Stimulated activated CD8-positive, alpha-beta memory T cell treated with anti-CD3 and anti-CD28 coated beads, Interleukin-15, amount 100 ng/mL, for 48 hours (primary cell): ENCODE results near the gene DVL1.

Experiments used
- DNase-seq, 2 donors: peaks; one replicate each; pipeline ENCODE4 v3.0.0-alpha.2; 2020; ENCODE audit warnings: low read depth in 2 of 2

Gene DVL1

DNA sequence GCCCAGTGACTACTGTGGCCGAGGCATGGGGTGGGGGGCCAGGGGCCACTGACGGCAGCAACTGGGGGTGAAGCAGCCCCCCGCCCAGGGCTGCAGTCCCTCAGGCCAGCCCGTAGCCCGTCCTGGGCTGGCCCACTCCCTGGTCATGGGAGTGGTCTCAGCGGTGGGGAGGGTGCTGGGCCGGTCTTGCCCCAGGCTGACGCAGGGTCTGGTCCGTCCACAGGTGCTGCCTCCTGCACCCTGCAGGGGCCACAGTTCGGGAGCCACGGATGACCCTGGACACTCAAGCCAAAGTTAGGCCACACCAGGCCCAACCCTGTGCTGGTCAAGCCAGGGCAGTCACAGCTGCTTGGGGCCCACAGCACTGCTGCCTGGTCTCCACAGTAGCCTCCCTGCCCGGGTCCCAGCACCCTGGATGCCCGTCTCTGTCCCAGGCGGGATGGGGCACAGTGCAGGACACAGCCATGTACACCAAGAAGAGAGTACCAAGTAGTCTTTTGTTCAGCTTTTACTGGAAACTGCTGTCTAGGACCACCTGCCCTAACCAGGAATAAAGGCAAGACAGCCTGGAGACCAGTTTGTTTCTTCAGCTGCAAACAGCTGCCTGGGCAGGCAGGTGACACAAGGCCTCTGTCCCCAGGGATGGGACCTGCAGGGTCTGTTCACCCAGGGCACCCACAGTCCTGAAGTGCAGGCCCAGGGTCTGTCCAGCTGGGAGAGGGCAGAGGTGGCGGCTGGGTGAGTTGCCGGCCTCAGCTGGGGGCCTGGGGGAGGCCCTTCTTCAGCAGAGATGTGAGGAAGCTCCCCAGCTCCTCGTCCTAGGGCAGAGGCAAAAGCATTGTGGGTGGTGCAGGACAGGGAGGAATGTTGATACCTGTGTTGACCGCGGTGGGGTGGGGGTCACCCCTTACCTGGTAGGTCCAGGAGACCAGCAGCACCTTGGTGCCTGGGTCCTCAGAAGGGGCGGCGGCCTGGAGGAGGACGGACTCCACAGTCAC, 37.8 kb downstream of the DVL1 start:
- no peak for DNase-seq

DNA sequence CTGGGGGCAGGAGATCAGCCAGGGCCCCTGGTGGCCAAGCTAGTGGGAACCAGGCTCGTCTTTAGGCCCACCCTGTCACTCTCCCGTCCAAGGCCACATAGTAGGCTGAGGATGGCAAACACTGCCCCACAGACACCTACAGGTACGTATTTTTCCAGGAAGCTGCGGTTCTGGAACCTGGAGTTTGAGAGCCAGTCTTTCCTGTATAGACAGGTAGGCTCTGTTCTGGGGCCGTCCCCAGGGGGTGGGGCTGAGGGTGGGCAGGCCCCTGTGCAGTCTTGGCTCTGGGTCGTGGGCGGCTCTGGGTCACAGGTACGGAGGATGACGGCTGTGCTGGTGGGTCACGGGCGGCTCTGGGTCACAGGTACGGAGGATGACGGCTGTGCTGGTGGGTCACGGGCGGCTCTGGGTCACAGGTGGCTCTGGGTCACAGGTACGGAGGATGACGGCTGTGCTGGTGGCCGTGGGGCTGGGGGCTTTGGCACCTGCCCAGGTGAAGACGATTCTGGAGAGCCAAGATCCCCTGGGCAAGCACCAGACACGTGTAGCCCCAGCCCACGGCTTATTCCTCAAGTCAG, 38.7 kb downstream of the DVL1 start:
- DNase-seq = no peak

DNA sequence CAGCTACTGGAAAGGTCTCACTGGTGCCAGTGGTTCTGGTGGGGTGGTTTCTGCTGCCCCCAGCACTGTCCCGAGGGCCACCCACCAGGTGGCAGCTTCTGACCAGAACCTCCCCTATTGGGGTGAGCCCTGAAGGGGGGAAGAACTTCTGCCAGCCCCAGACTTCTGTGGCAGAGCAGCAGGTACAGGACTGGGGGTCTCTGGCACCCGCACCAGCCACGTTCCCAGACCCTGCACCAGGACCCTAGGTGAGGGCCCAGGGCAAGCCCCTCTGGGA, 39.2 kb downstream of the DVL1 start:
- no peak for DNase-seq

DNA sequence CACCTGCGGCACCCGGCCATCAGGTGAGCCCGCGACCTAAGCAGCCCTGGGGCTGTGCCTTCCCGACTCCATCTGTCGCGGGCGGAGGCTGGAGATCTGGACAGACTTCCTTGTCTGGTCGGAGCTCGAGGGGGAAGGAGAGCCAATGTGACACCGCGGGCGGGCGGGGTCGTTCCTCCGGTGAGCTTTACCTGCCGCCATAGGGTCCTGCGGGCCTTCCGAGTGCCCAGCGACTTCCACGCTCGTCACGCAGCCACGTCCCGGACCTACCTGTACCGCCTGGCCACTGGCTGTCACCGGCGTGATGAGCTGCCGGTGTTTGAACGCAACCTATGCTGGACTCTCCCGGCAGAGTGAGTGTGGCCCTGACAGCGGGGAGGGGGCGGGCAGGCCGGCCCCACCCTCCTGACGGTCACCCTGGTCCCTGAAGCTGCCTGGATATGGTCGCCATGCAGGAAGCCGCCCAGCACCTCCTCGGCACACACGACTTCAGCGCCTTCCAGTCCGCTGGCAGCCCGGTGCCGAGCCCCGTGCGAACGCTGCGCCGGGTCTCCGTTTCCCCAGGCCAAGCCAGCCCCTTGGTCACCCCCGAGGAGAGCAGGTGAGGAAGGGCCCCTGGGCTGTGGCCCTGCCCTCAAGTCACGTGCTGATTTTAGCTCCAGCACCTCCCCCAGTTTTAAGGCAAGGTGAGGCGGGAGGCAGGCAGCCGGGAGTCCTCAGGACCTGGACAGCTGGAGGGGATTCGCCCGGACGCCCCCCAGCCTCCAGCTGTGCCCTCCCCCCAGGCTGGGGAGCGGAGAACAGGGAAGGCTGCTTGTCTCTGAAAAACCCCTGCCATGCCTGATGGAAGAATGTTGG, 39.7 kb downstream of the DVL1 start:
- DNase-seq = no peak

DNA sequence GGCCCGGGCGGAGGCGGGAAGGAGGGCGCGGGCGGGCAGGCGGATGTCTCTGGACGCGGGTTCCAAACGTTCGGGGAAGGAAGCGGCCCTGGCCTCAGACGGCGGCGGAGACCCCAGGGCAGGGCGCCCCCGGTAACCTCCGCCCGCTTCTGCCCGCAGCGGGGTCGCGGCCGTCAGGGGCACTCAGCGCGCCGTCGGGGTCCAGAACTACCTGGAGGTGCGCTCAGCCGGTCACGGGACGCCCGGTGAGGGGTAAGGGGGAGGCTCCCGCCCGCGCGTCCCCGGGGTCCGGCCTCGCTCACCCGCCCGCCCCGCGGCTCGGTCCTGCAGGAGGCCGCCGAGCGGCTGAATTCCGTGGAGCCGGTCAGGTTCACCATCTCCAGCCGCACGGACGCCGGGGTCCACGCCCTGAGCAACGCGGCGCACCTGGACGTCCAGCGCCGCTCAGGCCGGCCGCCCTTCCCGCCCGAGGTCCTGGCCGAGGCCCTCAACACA, 40.4 kb downstream of the DVL1 start:
- DNase-seq = no peak

DNA sequence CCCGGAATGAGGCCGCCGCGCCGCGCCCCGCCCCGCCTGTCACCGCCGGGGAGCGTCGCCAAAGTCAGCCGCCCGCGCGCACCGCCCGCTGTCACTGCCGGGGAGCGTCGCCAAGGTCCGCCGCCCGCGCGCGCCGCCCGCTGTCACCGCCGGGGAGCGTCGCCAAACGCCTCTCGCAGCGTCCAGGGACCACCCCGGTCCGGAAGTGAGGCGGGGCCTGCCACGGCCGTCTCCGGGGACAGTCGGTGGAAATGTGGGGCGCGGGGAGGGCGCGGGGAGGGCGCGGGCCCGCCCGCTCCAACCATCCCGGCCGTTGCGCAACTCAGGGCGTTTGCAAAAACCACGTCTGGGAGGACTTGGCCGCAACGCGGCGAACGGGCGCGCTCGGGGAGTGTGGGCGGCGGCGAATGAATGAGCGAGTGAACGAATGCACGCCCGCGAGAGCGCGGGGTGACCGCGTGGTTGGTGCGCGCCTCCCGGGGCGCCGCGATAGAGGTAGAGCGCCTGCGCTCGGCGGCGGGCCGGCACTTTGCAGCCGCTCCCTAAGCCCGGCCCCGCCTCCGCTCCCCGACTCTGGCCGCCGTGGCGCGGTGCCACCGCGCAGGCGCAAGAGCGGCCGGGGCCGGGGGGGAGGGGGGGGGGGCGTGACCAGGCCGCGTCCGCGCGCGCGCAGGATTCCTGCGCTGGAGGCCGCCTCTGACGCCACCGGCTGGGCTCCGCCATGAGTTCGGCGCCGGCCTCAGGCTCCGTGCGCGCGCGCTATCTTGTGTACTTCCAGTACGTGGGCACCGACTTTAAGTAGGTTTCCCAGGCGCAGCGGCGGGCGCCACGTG, 41.1 kb downstream of the DVL1 start, which contains the start of the genes ACAP3 and PUSL1:
TSS of gene ACAP3 (minus strand) at position 8 of the 833 bp plus-strand sequence. CDS start 115 bp downstream, outside the sequence.
TSS of gene PUSL1 (plus strand) at position 675 of the 833 bp plus-strand sequence. CDS start at position 722, 47 bp downstream.
- peak; percentile 83 to 86 for DNase-seq

DNA sequence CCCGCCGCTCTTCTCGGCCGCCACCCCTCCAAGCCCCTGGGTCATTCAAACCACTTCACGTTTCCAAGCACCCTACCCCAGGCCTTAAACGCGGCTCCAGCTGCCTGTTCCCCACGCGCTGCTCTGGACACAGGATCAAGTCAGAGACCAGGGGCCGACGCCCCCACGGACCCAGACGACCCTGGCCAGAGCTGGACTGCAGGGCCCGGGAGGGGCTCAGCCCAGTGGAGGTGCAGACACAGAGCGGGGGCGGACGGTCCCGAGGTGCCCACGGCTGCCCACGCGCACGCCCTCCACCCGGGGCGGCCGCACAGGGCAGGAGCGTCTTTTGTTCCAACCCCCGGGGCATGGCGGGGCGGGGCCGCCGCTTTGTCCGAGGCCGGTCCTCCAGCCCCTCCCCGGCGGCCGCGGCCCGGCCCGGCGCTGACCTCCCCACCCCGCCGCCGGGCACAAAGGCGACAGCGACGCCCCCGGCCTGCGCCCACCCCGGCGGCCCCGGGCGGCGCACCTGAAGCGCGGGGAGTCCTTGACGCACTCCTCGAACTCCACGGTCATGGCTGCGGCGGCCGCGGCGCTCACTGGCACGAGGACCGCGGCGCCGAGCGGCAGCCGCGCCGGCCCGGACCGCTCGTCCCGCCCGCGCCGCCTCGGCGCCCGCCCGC, 41.8 kb downstream of the DVL1 start:
- no peak for DNase-seq

DNA sequence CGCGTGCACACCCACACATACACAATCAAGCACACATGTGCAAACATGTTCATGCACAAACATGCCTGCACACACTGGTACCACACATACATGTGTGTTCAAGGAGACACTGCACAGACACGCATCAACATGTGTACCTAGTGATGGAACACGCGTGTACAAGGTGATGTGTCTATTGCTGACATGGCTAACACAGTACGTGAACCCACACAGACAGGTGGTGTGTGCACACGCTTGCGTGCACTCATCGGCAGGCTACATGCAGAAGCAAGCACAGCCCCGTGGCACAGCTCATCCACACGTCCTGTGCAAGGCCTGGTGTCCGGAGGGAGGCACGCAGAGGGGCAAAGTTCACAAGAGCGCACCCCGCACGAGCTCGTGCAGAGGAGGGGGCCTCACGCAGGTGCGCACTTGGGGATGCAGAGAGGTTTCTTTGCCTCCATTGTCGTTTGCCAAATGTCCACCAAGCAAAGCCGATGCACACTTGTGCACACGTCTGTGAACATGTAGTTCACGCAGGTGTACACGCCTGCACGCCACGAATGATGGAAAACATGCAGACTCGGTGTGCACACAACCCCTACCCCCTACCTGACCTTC, 42.5 kb downstream of the DVL1 start:
- DNase-seq = no peak

DNA sequence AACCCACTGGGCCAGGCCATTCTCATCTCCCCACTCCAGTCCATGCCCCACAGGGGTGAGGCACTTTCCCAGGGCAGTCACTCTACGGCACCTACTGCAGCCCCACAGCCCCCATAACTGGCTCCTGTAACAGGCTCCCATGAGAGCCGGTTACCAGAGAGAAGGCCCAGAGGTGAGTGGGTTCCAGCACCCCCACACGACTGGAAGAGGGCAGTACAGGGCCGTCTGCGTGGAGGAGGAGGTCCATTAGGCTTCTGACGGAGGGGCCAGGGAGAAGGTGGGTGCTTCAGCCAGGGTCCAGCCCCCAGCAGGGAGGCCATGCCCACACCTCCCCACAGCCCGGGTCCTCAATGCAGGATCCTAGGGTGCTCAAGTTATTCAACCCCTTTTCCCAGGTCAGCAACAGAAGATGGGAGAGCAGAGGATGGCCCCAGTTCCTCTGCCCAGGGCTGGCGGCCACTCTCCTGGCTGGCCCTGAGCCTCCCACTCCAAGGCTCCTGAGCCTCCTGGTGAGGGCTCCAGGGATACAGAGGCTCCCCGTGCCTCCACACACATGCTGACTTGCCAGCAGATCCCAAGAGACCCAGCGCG, 43.1 kb downstream of the DVL1 start:
- DNase-seq = no peak

DNA sequence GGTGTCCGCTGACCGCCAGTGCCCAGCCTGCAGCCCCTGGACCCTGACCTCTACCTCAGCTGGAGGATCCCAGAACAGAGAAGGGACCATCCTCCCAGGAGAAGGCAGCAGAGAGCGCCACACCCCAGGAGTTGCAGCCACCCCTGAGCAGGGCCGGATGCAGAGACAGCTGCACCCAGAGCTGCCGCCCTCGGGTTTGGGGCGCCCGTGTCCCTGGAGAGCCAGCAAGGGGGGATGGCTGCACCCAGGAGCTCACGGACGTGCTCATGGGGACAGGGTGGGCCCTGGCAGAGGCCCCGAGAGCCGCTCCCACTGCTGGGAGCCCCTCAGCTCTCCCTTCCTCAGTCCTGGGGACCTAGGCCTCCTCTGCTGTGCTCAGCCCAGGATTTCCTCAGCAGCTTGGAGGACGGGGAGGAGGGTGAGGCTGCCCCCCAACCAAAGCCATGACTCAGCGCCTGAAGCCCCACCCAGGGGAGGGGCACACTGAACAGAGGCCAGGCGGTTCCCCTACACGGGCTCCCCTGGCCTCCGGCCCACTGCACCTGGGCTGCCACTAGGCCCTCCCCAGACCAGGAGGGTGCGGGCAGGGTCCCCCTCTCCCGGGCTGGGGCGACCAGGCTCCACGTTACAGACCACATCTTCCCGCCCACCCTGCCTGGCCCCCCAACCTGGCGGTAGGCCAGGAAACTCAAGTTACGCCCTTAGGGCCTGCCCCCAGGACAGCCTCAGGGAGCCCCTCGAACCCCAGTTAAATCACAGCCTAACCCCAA, 43.7 kb downstream of the DVL1 start:
- DNase-seq = peak; percentile 63 to 64

DNA sequence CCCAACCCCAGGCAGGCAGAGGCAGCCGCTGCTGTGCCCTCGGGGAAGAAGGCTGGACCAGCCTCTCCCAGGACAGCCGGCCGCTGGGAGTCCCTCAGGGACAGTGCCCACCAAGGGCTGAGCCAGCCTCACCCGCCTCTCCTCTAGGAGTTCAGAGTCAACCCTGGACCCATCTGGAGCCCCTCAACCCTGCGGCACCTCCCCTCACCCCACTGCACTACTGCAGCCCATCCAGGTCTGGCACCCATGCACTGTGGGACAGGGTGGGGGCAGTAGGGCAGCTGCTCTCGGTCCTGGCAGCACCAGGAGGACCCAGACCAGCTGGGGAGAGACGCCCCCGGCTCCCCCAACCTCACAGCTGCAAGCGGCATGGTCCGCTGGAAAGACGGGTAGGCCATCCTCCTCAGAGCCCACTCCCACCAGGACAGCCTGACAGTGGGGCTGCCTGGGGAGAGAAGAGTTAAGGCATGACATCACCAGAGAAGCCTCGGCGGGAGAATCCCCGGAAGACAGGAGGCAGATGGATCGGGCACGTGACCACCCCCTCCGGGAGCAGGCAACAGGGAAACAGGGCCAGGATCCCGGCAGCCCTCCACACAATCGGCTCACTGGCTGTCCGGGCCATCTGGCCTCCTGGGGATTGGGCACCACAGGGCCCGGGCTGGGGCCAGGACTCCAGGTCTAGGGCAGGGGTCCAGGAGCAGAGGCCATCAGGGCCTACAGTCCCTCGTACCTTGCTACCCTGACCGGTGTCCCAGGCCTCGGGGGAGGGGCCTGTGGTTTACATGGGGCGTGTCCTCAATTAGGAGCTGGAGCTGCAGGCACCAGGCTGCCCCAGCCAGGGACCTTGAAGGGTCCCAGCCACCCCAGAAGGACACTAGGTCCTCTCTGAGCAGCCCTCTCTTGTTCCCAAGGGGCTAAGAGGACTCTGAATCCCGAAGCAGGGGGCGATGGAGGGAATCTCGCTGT, 44.6 kb downstream of the DVL1 start:
- DNase-seq = no peak

DNA sequence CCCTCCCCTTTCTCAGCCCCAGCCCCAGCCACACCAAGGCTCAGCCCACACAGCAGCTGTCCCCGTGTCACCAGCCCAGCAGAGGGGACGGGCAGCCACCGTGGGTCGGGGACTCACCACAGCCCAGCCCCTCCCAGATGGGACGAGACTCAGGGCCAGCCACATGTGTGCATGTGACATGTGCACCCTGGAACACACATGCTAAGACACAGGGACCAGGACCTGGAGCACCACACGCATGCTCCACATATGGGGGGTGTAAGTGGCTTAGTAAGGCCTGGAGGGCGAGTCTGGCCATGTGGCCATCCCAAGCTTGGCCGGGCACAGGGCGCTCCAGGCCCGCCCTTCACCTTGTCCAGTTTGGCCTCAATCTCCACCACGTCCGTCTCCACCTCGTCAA, 45.5 kb downstream of the DVL1 start:
- DNase-seq = no peak

DNA sequence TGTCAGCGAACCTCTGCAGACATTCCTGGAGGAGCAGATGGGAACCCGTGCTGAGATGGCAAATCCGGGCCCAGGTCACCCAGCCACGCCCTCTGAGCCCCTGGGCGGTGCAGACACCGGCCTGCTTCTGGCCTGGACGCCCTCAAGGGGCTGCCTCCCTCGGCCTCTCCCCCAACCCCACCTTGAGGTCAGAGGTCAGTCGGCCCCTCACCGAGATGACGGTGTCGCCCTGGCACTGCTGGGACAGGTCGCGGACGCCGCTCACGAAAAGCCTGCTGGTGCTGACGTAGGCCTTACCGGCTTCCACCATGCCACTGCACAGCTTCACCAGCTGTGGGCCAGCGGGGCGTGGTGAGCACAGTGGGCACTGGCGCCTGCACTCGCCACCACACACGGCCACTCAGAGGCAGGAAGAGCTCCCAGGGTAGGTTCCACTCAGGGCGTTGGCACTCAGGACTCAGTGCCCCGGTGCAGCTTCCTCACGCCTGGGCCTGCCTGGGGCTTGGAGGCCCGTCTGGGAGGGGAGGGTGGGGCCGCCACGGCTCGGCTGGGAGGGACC, 46.2 kb downstream of the DVL1 start:
- DNase-seq = no peak

DNA sequence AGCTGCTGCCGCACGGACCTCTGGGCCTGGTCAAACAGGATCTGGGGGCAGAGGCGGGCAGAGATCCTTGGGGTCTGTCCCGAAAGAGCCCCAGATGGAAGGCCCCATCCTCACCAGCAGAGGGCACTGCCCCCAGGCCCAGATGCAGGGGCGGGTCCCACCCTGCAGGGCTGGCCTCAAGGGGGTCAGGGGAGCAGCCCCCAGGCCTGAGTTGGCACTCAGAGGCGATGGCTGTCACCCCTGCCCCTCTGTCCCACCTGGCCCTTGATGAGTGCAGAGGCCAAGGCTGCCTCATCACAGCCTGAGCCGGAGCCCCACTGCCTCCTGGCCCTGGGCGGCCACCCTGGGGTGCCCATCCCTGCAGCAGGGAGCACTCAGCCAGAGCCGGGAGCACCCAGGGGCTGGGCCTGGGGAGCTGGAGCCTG, 47.2 kb downstream of the DVL1 start:
- no peak for DNase-seq

DNA sequence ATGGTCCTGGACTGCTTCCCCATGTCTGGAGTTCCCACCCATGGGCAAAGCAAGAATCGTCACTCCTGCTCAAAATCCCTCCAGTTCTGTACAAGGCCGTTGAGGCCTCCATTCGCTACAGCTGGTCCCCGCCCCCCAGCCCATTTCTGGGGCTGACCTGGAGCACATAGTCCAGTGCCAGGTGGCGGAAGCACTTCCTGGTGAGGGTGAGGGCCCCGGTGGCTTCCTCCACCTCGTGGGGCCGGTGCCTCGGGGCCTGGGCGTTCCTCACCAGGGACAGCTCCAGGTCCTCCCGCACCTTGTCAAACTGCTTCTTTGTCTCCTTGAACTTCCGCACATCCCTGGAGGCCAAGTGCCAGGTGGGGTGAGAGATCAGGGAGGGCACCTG, 48.9 kb downstream of the DVL1 start:
- DNase-seq = no peak

DNA sequence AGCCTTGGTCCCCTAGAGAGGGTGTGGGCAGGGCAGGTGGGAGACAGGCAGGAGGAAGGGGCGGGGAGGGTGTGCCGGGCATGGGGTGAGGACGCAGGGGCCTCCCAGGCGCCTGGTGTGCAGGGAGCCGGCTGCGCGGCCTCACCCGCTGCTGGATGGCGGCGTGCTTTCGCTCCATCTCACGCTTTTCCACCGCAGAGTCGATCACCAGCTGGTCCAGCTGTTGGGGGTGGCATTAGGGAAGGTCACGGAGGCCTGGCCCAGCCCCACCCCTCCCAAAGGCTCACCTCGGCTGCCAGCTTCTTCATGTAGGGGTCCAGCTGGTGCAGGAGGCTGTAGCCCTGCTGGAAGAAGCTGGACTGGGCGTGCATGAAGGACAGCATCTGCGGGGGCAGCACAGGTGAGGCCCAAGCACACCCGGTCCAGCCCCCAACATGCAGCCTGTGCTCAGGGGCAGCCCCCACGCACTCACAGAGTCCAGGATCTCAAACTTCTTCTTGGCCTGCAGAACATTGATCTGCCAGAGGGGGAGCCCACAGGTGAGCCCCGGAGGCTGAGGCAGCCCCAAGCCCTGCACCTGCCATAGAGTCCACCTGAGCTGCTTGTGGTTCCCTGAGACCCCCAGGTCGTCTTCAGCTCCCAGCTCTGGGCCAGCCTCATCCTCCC, 49.4 kb downstream of the DVL1 start:
- DNase-seq = no peak
